Small intestine (tissue), 7 donors: ENCODE data around the gene ATP8B4. TPM values are rescaled to one million over a fixed set of nuclear protein-coding genes. Genes with fewer than 3 reads are reported as not detected.

Source experiments
- DNase-seq, 2 donors: peaks; one replicate each; pipeline versions ENCODE4 v3.0.0 to v3.0.0-alpha.2; 2013
- FAIRE-seq: peaks from 2 replicates; lab custom pipeline; 2012; peaks lifted over from hg19 to GRCh38; lab: Jason Lieb, UNC
- H3K27ac ChIP-seq, 3 donors: one replicate each; pipeline ENCODE4 v1.5.1; 2013; ENCODE audit warnings: low read length in 2 of 3, mild to moderate bottlenecking in 2 of 3, control low read depth in 1 of 3, inconsistent platforms in 1 of 3, low read depth in 1 of 3, moderate library complexity in 1 of 3
- H3K27me3 ChIP-seq, 3 donors: one replicate each; pipeline ENCODE4 v1.6.1; 2013; ENCODE audit warnings: low read length in 3 of 3, inconsistent platforms in 1 of 3; ENCODE audit not compliant: control insufficient read depth in 3 of 3, insufficient read depth in 3 of 3
- H3K36me3 ChIP-seq, 3 donors: one replicate each; pipeline ENCODE4 v1.6.1; 2013; ENCODE audit warnings: low read length in 3 of 3, inconsistent platforms in 1 of 3, low read depth in 1 of 3, mild to moderate bottlenecking in 1 of 3, moderate library complexity in 1 of 3; ENCODE audit not compliant: control insufficient read depth in 3 of 3, insufficient read depth in 2 of 3
- H3K4me1 ChIP-seq, 3 donors: one replicate each; pipeline ENCODE4 v1.6.1; 2013; ENCODE audit warnings: low read length in 2 of 3, inconsistent platforms in 1 of 3, low read depth in 1 of 3, mild to moderate bottlenecking in 1 of 3, moderate library complexity in 1 of 3; ENCODE audit not compliant: control insufficient read depth in 3 of 3, insufficient read depth in 2 of 3
- H3K4me3 ChIP-seq, 3 donors: one replicate each; pipeline ENCODE4 v1.5.1; 2013; ENCODE audit warnings: low read length in 3 of 3, control low read depth in 1 of 3, inconsistent platforms in 1 of 3, low read depth in 1 of 3, mild to moderate bottlenecking in 1 of 3, moderate library complexity in 1 of 3
- H3K9me3 ChIP-seq, 2 donors: one replicate each; pipeline ENCODE4 v1.6.1; 2013; ENCODE audit warnings: low read depth in 1 of 2, low read length in 1 of 2; ENCODE audit not compliant: control insufficient read depth in 2 of 2, insufficient read depth in 1 of 2
- WGBS, 3 donors: extraction: QIAGEN DNeasy Blood & Tissue Kit; methylation state at CpG; one replicate each; pipeline ENCODE4 v1.1.7; 2013; 5-methylcytosine and 5-hydroxymethylcytosine counted together
- polyA plus RNA-seq, 4 donors: library from polyadenylated mRNA; stranded (reverse) in 3 of 4; unstranded in 1 of 4; fragments of 200-250 nt in 3 of 4; fragments of 120-200 nt in 1 of 4; gene quantifications; one replicate each; pipeline versions ENCODE4 v1.2.1 to v1.2.3, GENCODE V29; 2013
- donor health status: healthy with polysubstance abuse.
- donor health status: control.
- donor health status: control.
- donor health status: Bipolar disorder and iron deficiency.
- donor health status: healthy.

The ATP8B4 gene
- polyA plus RNA-seq, 4 donors: 0.45 to 4.9 (median 1.9) TPM

DNA sequence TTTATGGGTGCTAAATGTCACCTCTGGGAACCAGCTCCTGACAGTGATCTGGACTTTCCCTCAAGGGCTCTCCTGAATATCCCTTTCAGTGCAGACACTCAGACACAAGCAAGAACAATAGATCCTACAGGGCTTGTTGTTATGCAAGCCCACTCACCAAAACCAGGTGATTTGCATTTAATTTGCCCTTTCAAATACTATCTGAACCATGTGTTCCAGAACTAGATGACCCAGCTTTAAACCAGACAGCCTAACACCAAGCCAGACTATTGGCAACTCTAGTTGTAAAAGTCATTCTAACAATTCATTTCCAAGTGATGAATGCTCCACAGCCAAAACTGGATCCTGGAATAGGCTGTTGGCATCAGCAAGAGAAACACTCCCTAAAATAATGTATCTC is 5.6 kb upstream of the ATP8B4 start:
- no peak overlapping the region for H3K27ac ChIP-seq
- H3K36me3 ChIP-seq: no peaks in the 10 kb centered on the region
- H3K27me3 ChIP-seq: no peaks in the 10 kb centered on the region
- FAIRE-seq (no peak), DNase-seq (no peak)
- no peaks in the 10 kb centered on the region for H3K4me1 ChIP-seq
- H3K9me3 ChIP-seq: peaks cover 0 to 10% of the 10 kb centered on the region in 2 donors
- no peak overlapping the region for H3K4me3 ChIP-seq

GRCh38 chr15:50123861-50124557 is 5.0 kb upstream of the ATP8B4 start:
- H3K9me3 ChIP-seq: peaks cover 0 to 10% of the 10 kb centered on the region in 2 donors
- H3K36me3 ChIP-seq: no peaks in the 10 kb centered on the region
- no peaks in the 10 kb centered on the region for H3K27me3 ChIP-seq
- FAIRE-seq (no peak), DNase-seq (no peak)
- H3K27ac ChIP-seq: no peak overlapping the region
- H3K4me1 ChIP-seq: no peaks in the 10 kb centered on the region
- WGBS, 3 donors: 75 to 88% (median 79%) methylated on average over 4 of the region's 4 CpGs
- no peak overlapping the region for H3K4me3 ChIP-seq

DNA sequence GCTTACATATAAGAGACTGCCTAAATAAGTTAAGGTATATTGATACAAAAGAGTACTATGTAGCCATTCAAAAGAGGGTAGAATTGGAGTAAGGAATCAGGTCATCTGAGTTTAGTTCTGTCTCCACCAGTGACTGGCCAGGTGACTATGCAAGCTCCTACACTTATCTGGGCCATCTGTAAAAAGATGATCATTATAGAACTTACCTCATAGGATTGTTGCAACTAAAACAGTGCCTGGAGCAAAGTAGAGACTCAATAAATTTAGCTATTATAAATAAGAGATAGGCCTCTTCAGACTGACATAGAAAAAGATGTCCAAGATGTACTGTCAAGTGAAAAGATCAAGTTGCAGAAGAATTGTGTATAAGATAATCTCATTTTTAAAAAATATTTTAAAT is 1.7 kb upstream of the ATP8B4 start:
- Histone ChIP-seq H3K9me3 (peaks cover 0 to 10% of the 10 kb centered on the region in 2 donors), H3K4me1 (no peaks in the 10 kb centered on the region), H3K36me3 (no peaks in the 10 kb centered on the region), H3K4me3 (no peak overlapping the region), H3K27ac (no peak overlapping the region), H3K27me3 (no peaks in the 10 kb centered on the region)
- DNase-seq (no peak), FAIRE-seq (no peak)

DNA sequence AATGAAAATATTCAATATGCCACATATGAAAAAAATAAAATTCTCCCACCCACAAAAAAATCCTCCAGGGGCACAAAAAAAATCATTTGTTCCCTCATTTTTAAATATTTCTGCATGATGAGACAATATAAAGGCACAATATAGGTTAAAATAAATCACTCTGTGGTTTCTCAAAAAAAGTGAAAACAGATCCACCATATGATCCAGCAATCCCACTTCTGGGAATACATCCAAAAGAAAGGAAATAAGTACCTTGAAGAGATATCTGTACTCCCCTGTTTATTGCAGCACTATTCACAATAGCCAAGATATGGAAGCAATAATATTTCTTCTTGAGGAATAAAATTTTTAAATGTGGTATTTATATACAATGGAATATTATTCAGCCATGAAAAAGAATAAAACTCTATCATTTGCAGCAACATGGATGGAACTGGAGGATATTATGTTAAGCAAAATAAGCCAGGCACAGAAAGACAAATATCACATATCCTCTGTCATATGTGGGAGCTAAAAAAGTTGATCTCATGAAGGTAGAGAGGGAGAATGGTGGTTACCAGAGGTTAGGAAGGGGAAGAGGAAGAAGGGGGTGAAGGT is 1.5 kb downstream of the ATP8B4 start:
- H3K27me3 ChIP-seq: no peaks in the 10 kb centered on the region
- no peaks in the 10 kb centered on the region for H3K9me3 ChIP-seq
- DNase-seq (no peak), FAIRE-seq (no peak)
- no peaks in the 10 kb centered on the region for H3K36me3 ChIP-seq
- no peak overlapping the region for H3K27ac ChIP-seq
- no peaks in the 10 kb centered on the region for H3K4me1 ChIP-seq
- H3K4me3 ChIP-seq: no peak overlapping the region

DNA sequence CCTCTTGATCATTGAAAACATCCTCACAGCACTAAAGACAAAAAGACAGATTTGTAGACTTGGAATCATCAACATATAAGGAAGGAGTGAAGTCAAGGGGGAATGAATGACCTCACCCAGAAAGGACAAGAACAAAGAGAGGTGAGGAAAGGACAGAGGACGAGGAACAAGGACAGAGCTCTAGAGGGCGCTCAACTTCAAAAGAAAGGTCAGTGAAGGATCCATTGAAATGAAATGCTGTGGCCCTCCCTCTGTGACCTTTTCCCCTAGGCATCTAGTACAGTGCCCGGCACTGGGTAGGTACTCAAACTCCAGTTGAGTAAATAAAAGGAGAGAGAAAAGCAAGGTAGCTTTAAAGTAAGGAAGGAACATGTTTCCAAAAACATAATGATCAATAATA is 2.6 kb downstream of the ATP8B4 start:
- Histone ChIP-seq H3K9me3 (no peaks in the 10 kb centered on the region), H3K4me1 (no peaks in the 10 kb centered on the region), H3K27ac (no peak overlapping the region), H3K4me3 (no peak overlapping the region), H3K27me3 (no peaks in the 10 kb centered on the region), H3K36me3 (no peaks in the 10 kb centered on the region)
- FAIRE-seq: no peak
- DNase-seq: no peak
- WGBS, 3 donors: 40 to 51% (median 40%) methylated on average over 3 of the region's 3 CpGs

- no peak overlapping the region for H3K27ac ChIP-seq
- no peak overlapping the region for H3K4me3 ChIP-seq
Measured at GRCh38 chr15:50113992-50114780, 4.8 kb downstream of the ATP8B4 start.

DNA sequence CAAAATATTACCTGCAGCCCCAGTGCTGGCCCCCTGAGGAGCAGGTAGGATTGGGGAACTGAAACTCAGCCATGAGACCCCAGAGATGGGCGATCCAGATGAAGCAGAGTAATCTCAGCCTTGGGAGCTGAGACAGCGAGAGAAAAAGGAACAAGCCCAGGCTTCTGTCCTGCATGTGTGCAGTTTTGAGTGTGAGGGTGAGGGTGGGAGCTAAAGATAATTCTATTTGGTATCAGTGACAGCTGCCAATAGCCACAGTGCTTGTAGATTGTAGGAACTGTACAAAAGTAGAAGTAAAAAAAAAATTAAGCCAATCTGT is 5.9 kb downstream of the ATP8B4 start:
- peaks cover 0 to 5% (median 0%) of the 10 kb centered on the region in 3 donors for H3K4me1 ChIP-seq
- peak overlapping the region in 1 of 3 donors; percentile 58 for H3K27ac ChIP-seq
- H3K36me3 ChIP-seq: no peaks in the 10 kb centered on the region
- DNase-seq (no peak), FAIRE-seq (no peak)
- no peaks in the 10 kb centered on the region for H3K27me3 ChIP-seq
- H3K4me3 ChIP-seq: no peak overlapping the region
- 85 to 96% (median 91%) methylated on average over 2 of the region's 2 CpGs for WGBS, 3 donors
- H3K9me3 ChIP-seq: no peaks in the 10 kb centered on the region

More at GRCh38 chr15:50113992-50114780, 4.8 kb downstream of the ATP8B4 start:
- H3K36me3 ChIP-seq: no peaks in the 10 kb centered on the region
- 76 to 92% (median 85%) methylated on average over 4 of the region's 4 CpGs for WGBS, 3 donors
- DNase-seq (no peak), FAIRE-seq (no peak)
- H3K9me3 ChIP-seq: no peaks in the 10 kb centered on the region
- no peaks in the 10 kb centered on the region for H3K4me1 ChIP-seq
- no peaks in the 10 kb centered on the region for H3K27me3 ChIP-seq

DNA sequence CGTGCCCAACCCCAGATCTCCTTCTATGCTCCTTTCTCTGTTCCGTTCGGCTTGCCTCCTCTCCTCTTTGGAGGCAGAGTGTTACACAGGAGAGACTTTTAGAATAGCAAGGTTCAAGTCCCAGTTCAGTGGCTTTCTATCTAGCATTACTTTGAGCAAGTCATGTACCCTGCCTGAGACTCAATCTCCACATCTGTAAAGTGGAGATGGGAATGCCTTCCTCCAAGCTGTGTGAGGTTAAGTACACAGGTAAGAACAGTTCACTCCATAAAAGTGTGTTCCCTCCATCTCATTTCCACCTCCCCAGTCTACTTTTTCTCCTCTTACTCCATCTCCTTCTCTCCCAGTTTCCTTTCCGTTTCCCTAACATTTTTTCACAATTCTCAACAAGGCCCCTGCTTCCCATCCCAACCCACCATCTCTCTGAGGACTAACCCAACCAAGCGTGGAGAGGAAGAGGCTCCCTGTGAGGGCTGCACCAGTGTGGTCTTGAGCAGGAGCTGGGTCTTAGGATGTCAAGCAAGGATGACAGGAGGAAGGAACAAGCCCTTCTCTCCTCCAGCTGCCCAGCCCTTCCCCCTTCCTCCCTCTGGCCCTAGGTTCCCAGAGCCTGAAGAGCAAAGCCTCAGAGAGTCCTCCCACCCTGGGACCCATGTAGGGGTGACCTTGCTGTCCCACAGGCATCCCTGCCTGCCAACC is 6.4 kb downstream of the ATP8B4 start:
- FAIRE-seq (no peak), DNase-seq (no peak)
- H3K4me1 ChIP-seq: peaks cover 0 to 5% (median 0%) of the 10 kb centered on the region in 3 donors
- H3K36me3 ChIP-seq: no peaks in the 10 kb centered on the region
- no peak overlapping the region for H3K4me3 ChIP-seq
- H3K9me3 ChIP-seq: no peaks in the 10 kb centered on the region
- WGBS, 3 donors: 84 to 87% (median 86%) methylated on average over 5 of the region's 5 CpGs
- H3K27me3 ChIP-seq: no peaks in the 10 kb centered on the region
- H3K27ac ChIP-seq: peak overlapping the region in 1 of 3 donors; percentile 58
